LNCAP (cell line): ENCODE results near the gene AP5Z1.

Experiments used
- CTCF ChIP-seq: fragments of 450-650 bp; IDR thresholded peaks from 2 replicates; pipeline ENCODE4 v1.5.1; 2017; ENCODE audit warnings: mild to moderate bottlenecking

Gene AP5Z1

GRCh38 chr7:4775250-4775847 is at the start of gene AP5Z1:
AP5Z1 (plus strand) TSS chr7:4775623; CDS start chr7:4775716, 93 bp downstream.
- no peak for TF ChIP-seq CTCF

- TF ChIP-seq CTCF: no peak
Observed at GRCh38 chr7:4725850-4726450, 49.5 kb upstream of the AP5Z1 start.

- no peak for TF ChIP-seq CTCF
Observed at GRCh38 chr7:4726566-4726965, 48.9 kb upstream of the AP5Z1 start.

- no peak for TF ChIP-seq CTCF
Observed at GRCh38 chr7:4727914-4728705, 47.3 kb upstream of the AP5Z1 start.

GRCh38 chr7:4729266-4729665 is 46.2 kb upstream of the AP5Z1 start:
- no peak for TF ChIP-seq CTCF

- TF ChIP-seq CTCF: no peak
Observed at GRCh38 chr7:4730276-4730675, 45.1 kb upstream of the AP5Z1 start.

- TF ChIP-seq CTCF: no peak
Observed at GRCh38 chr7:4730971-4731370, 44.5 kb upstream of the AP5Z1 start.
